Measurements from ENCODE around the gene ZNF282. TPM values are rescaled to one million over a fixed set of nuclear protein-coding genes. Genes with fewer than 3 reads are reported as not detected.
"Not testable (repeated sequence)": the region's sequence is repeated elsewhere in the genome, so short reads cannot be mapped to it uniquely, and the experiment has no call there.

ZNF282 gene
- total RNA-seq, 2 experiments from 2014 or later, result 41.1 to 46.3 TPM

DNA sequence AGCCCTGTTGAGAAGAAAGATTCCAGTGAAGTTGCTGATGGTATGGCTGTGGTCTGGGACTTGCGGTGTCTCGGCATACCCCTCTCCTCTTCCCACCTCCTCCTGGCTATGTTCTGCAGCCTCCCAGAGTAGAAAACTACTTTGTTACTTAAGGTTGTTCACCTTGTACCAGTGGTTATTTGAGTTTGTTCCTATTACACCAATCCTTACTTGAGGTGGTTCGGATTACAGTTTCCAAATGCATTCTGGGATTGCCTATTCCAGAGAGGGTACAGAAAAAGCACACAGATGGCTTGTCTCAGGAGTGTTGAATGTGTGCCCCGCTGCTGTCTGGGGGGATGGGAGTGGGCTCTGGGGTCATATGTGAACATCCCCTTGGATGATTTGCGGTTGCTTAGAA is 59.8 kb downstream of the ZNF282 start:
- Mint-ChIP-seq H3K9me3 (ENCODE audit: low read depth) (no peaks in the 10 kb centered on the region), H3K27ac (no peak overlapping the region), H3K36me3 (ENCODE audit: low read depth) (peaks cover 29% of the 10 kb centered on the region), H3K4me1 (peaks cover 8% of the 10 kb centered on the region), H3K4me3 (no peak overlapping the region), H3K27me3 (no peaks in the 10 kb centered on the region)
- intact Hi-C loops (cut with DNase I, micrococcal nuclease), result no loop called here
- ATAC-seq (no peak), DNase-seq (no peak)
- CTCF ChIA-PET, result interaction anchor here (0.5 kb wide), 1 partner anchor 375 kb away, joined by 3 read pairs; no protein-coding TSS in a partner anchor
- POLR2A ChIA-PET, result no interaction called here

DNA sequence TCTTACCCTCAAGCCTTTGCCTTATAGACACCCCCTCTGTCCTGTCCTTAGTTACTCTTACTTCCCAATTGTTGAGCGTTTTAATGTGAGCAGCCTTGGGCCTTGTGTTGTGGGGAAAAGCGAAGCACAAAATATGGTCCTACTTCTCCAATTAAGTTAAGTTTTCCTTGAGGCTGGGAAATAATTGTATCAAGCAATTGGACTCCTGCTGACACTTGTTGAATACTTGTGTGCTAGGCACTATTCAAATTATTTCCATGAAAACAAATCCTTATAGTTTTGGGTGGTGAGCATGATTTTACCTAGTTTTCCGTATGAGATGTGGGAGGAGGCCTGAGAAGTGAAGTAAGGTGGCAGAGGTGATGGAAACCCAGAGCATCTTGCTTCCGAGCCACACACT is 61.2 kb downstream of the ZNF282 start:
- intact Hi-C loops (cut with DNase I, micrococcal nuclease), result no loop called here
- Mint-ChIP-seq H3K36me3 (ENCODE audit: low read depth) (peaks cover 23% of the 10 kb centered on the region), H3K9me3 (ENCODE audit: low read depth) (no peaks in the 10 kb centered on the region), H3K27ac (no peak overlapping the region), H3K4me1 (peaks cover 18% of the 10 kb centered on the region), H3K4me3 (no peak overlapping the region), H3K27me3 (no peaks in the 10 kb centered on the region)
- no peak for DNase-seq
- no peak for ATAC-seq
- CTCF ChIA-PET, result interaction anchor here (1.0 kb wide), 1 partner anchor 11 kb away, joined by 3 read pairs; no protein-coding TSS in a partner anchor
- POLR2A ChIA-PET, result no interaction called here

DNA sequence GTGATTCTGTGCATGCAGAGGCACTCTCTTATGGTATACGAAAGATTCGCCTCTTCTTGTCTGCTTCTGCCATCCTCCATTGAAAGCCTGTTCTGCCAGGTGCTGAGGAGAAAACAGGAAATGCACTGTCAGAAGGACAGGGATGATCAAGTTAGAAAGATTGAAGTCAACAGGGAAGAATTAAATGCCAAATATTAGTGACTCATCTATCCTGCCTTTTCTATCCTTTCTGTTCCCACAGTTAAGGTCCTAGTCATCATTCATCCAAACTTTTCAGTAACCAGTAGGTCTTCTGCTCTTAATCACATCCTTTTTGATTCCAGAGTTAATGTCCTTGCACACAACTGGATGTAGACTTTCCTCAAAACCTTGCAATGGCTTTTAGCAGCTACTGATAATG is 61.8 kb downstream of the ZNF282 start:
- ATAC-seq, result no peak
- POLR2A ChIA-PET, result no interaction called here
- intact Hi-C loops (cut with DNase I, micrococcal nuclease), result no loop called here
- CTCF ChIA-PET, result interaction anchor here (0.6 to 1.0 kb wide), 2 partner anchors 11 to 37 kb away, joined by 3 to 4 read pairs; no protein-coding TSS in a partner anchor
- no peak overlapping the region for H3K4me3 Mint-ChIP-seq
- no peaks in the 10 kb centered on the region for H3K27me3 Mint-ChIP-seq
- peaks cover 20% of the 10 kb centered on the region for H3K4me1 Mint-ChIP-seq
- H3K27ac Mint-ChIP-seq, result no peak overlapping the region
- peaks cover 19% of the 10 kb centered on the region for H3K36me3 Mint-ChIP-seq (ENCODE audit: low read depth)
- no peaks in the 10 kb centered on the region for H3K9me3 Mint-ChIP-seq (ENCODE audit: low read depth)
- no peak for DNase-seq

- H3K4me3 Mint-ChIP-seq, result peak overlapping the region; percentile 74
These were observed 66.0 kb downstream of the ZNF282 start for GRCh38 chr7:149261316-149261828.

DNA sequence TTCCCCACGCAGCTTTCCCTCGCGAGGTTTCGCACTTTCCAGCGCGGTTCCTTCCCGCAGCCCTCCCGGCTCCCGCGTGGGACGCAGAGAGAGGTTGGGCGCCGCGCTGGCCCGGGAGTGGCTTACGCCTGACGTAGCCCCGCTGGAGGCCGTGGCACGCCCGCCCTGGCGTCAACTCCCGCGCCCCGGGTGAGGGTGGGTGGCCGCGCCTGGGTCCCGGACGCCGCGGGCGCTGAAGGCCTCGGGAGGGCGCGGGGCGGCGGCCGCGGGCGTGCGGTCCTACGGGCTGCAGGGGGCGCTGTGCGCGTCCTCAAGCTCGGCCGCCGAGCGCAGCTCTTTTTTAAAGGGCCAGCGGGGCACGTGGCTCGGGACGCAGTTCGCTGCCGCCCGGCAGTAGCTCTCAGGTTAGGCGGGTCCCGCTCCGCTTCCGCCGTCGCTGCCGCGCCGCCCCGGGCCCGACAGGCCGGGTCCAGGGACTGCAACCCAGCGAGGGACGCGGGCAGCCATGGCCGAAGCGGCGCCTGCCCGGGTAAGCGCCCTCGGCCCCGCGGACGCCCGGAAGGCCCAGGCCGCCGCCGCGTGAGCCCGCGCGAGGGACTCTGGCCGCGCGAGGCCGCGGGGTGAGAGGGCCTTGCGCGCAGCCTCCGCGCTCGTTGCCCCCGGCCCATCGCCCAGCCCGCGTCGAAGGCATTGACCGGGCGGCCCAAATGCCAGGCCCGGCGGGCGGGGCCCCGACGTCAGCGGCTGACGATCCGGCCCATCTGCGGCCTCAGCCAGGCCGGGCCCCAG is 66.7 kb downstream of the ZNF282 start, which contains the start of gene ZNF783:
ZNF783 (plus strand) TSS at position 368 of the 789 bp plus-strand sequence; CDS start at position 506, 138 bp downstream.
- ChIA-PET CTCF (interaction anchor here (0.5 to 3.0 kb wide), 20 partner anchors 9 to 1414 kb away, joined by 3 to 29 read pairs (median 4); partner anchors contain the start of genes ZNF282 and ZNF398), POLR2A (interaction anchor here (0.6 to 2.5 kb wide), 13 partner anchors 9 to 59 kb away, joined by 3 to 14 read pairs (median 4); partner anchors contain the start of gene ZNF212)
- Mint-ChIP-seq H3K9me3 (ENCODE audit: low read depth) (no peaks in the 10 kb centered on the region), H3K4me1 (peaks cover 40% of the 10 kb centered on the region), H3K4me3 (peak within 1 kb of the TSS; percentile 74), H3K36me3 (ENCODE audit: low read depth) (peaks cover 25% of the 10 kb centered on the region), H3K27me3 (no peaks in the 10 kb centered on the region), H3K27ac (peak within 1 kb of the TSS; percentile 96)
- ATAC-seq (peak; percentile 84), DNase-seq (peak; percentile 92)
- intact Hi-C loops (cut with DNase I, micrococcal nuclease), result loop anchor here (1.0 to 5.0 kb wide), 18 partner anchors 13 to 360 kb away; partner anchors contain the start of genes ZNF398 (in 2 of the 2), ZNF425 (in 2 of the 2), PDIA4 (in 1 of the 2) and ZNF212 (in 1 of the 2)

More at GRCh38 chr7:149261316-149261828, 66.0 kb downstream of the ZNF282 start:
- CTCF ChIA-PET, result interaction anchor here (0.5 to 3.0 kb wide), 22 partner anchors 9 to 1835 kb away, joined by 3 to 29 read pairs (median 4); partner anchors contain the start of genes ZNF282 and ZNF398
- peaks cover 40% of the 10 kb centered on the region for H3K4me1 Mint-ChIP-seq
- POLR2A ChIA-PET, result interaction anchor here (0.6 to 2.5 kb wide), 12 partner anchors 8 to 58 kb away, joined by 3 to 14 read pairs (median 5); partner anchors contain the start of gene ZNF212
- peaks cover 18% of the 10 kb centered on the region for H3K36me3 Mint-ChIP-seq (ENCODE audit: low read depth)
- DNase-seq (peak; percentile 61), ATAC-seq (peak; percentile 48)
- intact Hi-C loops (cut with DNase I, micrococcal nuclease), result loop anchor here (1.0 to 5.0 kb wide), 7 partner anchors 12 to 361 kb away; partner anchors contain the start of genes PDIA4 (in 1 of the 2), ZNF398 (in 1 of the 2) and ZNF425 (in 1 of the 2)
- H3K9me3 Mint-ChIP-seq (ENCODE audit: low read depth), result no peaks in the 10 kb centered on the region
- H3K27ac Mint-ChIP-seq, result peak overlapping the region; percentile 96
- no peaks in the 10 kb centered on the region for H3K27me3 Mint-ChIP-seq

- no peak for DNase-seq
- Mint-ChIP-seq H3K4me3 (no peak overlapping the region), H3K36me3 (ENCODE audit: low read depth) (peaks cover 55% of the 10 kb centered on the region), H3K27ac (peak overlapping the region; percentile 47), H3K27me3 (no peaks in the 10 kb centered on the region), H3K9me3 (ENCODE audit: low read depth) (no peaks in the 10 kb centered on the region), H3K4me1 (peaks cover 28% of the 10 kb centered on the region)
- intact Hi-C loops (cut with DNase I, micrococcal nuclease), result no loop called here
- ATAC-seq, result no peak
- POLR2A ChIA-PET, result no interaction called here
- CTCF ChIA-PET, result interaction anchor here (0.7 to 1.2 kb wide), 3 partner anchors 17 to 31 kb away, joined by 3 to 6 read pairs (median 4); no protein-coding TSS in a partner anchor
These were observed 71.1 kb downstream of the ZNF282 start for GRCh38 chr7:149266451-149266850.

DNA sequence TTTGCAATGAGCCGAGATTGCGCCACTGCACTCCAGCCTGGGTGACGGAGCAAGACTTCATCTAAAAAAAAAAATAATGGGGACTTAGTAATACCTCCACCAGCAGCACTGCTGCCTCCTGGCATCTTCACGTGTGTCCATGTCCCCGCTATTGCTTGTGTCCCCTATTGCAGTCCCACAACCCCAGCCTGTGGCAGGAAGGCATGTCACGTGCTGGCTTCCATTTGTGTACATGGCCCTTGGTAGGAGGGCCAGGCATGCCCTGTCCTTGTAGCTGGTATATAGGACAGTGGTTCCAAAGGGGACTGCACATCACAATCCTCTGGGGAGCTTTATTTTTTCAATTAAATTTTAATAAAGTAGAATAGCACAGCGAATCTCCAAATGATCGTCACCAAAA is 72.4 kb downstream of the ZNF282 start:
- DNase-seq (no peak), ATAC-seq (no peak)
- no peaks in the 10 kb centered on the region for H3K9me3 Mint-ChIP-seq (ENCODE audit: low read depth)
- POLR2A ChIA-PET, result no interaction called here
- no peak overlapping the region for H3K27ac Mint-ChIP-seq
- peaks cover 58% of the 10 kb centered on the region for H3K36me3 Mint-ChIP-seq (ENCODE audit: low read depth)
- no peaks in the 10 kb centered on the region for H3K27me3 Mint-ChIP-seq
- peaks cover 26% of the 10 kb centered on the region for H3K4me1 Mint-ChIP-seq
- H3K4me3 Mint-ChIP-seq, result no peak overlapping the region
- CTCF ChIA-PET, result interaction anchor here (0.7 kb wide), 2 partner anchors 18 to 73 kb away, joined by 3 to 4 read pairs; partner anchors contain the start of gene ZNF282
- intact Hi-C loops (cut with DNase I, micrococcal nuclease), result no loop called here

GRCh38 chr7:149274424-149274823 is 79.1 kb downstream of the ZNF282 start:
- H3K27ac Mint-ChIP-seq; H3K4me1 Mint-ChIP-seq; intact Hi-C loops (cut with DNase I, micrococcal nuclease); H3K4me3 Mint-ChIP-seq; ATAC-seq; H3K9me3 Mint-ChIP-seq (ENCODE audit: low read depth); DNase-seq; CTCF ChIA-PET; H3K27me3 Mint-ChIP-seq; POLR2A ChIA-PET: not testable (repeated sequence)
- peaks cover 62% of the 10 kb centered on the region for H3K36me3 Mint-ChIP-seq (ENCODE audit: low read depth)

Other genes with a start within 250 kb of the ZNF282 start
- 10 to 100 TPM; 88.3 to 90.1 TPM for gene PDIA4, start 167.0 kb upstream of the ZNF282 start, total RNA-seq
- 1 to 10 TPM; 4.4 to 4.8 TPM for gene ZNF786, start 104.8 kb upstream of the ZNF282 start, total RNA-seq
- under 1 TPM; 0.43 to 0.95 TPM for gene ZNF425, start 69.2 kb upstream of the ZNF282 start, total RNA-seq
- gene ZNF398, start 48.1 kb upstream of the ZNF282 start, total RNA-seq, result 10 to 100 TPM in 1 of 2 experiments, 1 to 10 TPM in 1; 9.6 to 10.5 TPM
- 10 to 100 TPM in 1 of 2 experiments, 1 to 10 TPM in 1; 9.9 to 15.9 TPM for gene ZNF212, start 44.1 kb downstream of the ZNF282 start, total RNA-seq
- gene ZNF783, start 66.7 kb downstream of the ZNF282 start, total RNA-seq, result 10 to 100 TPM; 14.5 to 15.4 TPM